HepG2 (cell line): Measurements from ENCODE around the gene NCOA5. TPM values are rescaled to one million over a fixed set of nuclear protein-coding genes. Genes with fewer than 3 reads are reported as not detected.

Source experiments
- ATAC-seq: fragments of 200-7000 bp; cut with Tn5 transposase; 3 replicates; pipeline ENCODE4 v1.9.1; 2020; ENCODE audit warnings: mild to moderate bottlenecking, moderate library complexity
- BruUV-seq: library from RNA; stranded (reverse); fragments of 400-500 nt; replicated peaks from 2 replicates; lab custom pipeline; 2021; lab: Mats Ljungman, UMichigan
- CTCF ChIA-PET: fragments of 300-600 bp; formaldehyde crosslinking; extraction: SDS; loops from one replicate; lab custom pipeline; 2021; ENCODE audit warnings: low total read pairs, inconsistent platforms, low intra/inter-chr PET ratio; lab: Yijun Ruan, JAX
- POLR2A ChIA-PET: fragments of 350-600 bp; sonication (Branson Sonifier 250); formaldehyde crosslinking; loops from one replicate; lab custom pipeline; 2020; ENCODE audit warnings: antibody characterized with exemption, inconsistent platforms; lab: Yijun Ruan, JAX
- DNase-seq: peaks from one replicate; pipeline ENCODE4 v3.0.0-alpha.2; 2015; ENCODE audit warnings: low spot score
- FAIRE-seq: peaks from 3 replicates; lab custom pipeline; 2011; peaks lifted over from hg19 to GRCh38; lab: Jason Lieb, UNC
- H2AFZ ChIP-seq: one replicate; pipeline ENCODE4 v1.6.1; 2011; ENCODE audit warnings: low read length, inconsistent platforms
- H3K27ac ChIP-seq: fragments of 300-600 bp; 3 replicates; pipeline ENCODE4 v1.8.0; 2011; ENCODE audit warnings: mixed run types, mild to moderate bottlenecking, mixed read lengths, low read length, inconsistent platforms; ENCODE audit not compliant: insufficient read depth; ENCODE audit errors: extremely low read length
- H3K27me3 ChIP-seq, 2 experiments: fragments of 200-600 bp in 1 of 2; 2 replicates in 1 of 2; 3 replicates in 1 of 2; pipeline versions ENCODE4 v1.6.0 to v1.8.0; 2011; ENCODE audit warnings: low read length in 2 of 2, mild to moderate bottlenecking in 2 of 2, moderate library complexity in 2 of 2, inconsistent platforms in 1 of 2; ENCODE audit not compliant: insufficient read depth in 2 of 2, control insufficient read depth in 1 of 2
- H3K36me3 ChIP-seq, 2 experiments: fragments of 200-600 bp in 1 of 2; replicated peaks in 1 of 2; 2 replicates in 1 of 2; 3 replicates in 1 of 2; pipeline versions ENCODE4 v1.5.1 to v1.8.0; 2011; ENCODE audit warnings: low read length in 2 of 2, inconsistent platforms in 1 of 2; ENCODE audit not compliant: insufficient read depth in 2 of 2, control insufficient read depth in 1 of 2
- H3K4me1 ChIP-seq: 2 replicates; pipeline ENCODE4 v1.5.1; 2012; ENCODE audit warnings: low read length, inconsistent platforms; ENCODE audit not compliant: insufficient read depth
- H3K4me2 ChIP-seq: 2 replicates; pipeline ENCODE4 v1.6.0; 2011; ENCODE audit warnings: low read depth, low read length, inconsistent platforms
- H3K4me3 ChIP-seq, 3 experiments: fragments of 200-600 bp in 1 of 3; sonication (generic), shearing (Covaris generic) in 1 of 3; replicated peaks in 1 of 3; 2 replicates each; pipeline ENCODE4 v1.5.1; 2011 to 2016; ENCODE audit warnings: low read length in 3 of 3, inconsistent platforms in 2 of 3, low read depth in 2 of 3, mild to moderate bottlenecking in 2 of 3, control low read depth in 1 of 3, mixed read lengths in 1 of 3; ENCODE audit not compliant: insufficient read depth in 1 of 3
- H3K79me2 ChIP-seq: one replicate; pipeline ENCODE4 v1.6.1; 2011; ENCODE audit warnings: low read length, inconsistent platforms; ENCODE audit not compliant: insufficient read depth
- H3K9ac ChIP-seq: 2 replicates; pipeline ENCODE4 v1.6.0; 2011; ENCODE audit warnings: mild to moderate bottlenecking, low read depth, low read length, inconsistent platforms; ENCODE audit not compliant: insufficient read depth
- H3K9me3 ChIP-seq: 2 replicates; pipeline ENCODE4 v1.5.1; 2012; ENCODE audit warnings: mild to moderate bottlenecking, low read length
- H4K20me1 ChIP-seq: 2 replicates; pipeline ENCODE4 v1.6.0; 2011; ENCODE audit warnings: inconsistent platforms, mild to moderate bottlenecking, low read length, moderate library complexity; ENCODE audit not compliant: insufficient read depth
- DBP ChIP-seq: sonication (generic); formaldehyde crosslinking; IDR thresholded peaks from 2 replicates; pipeline ENCODE4 v1.4.0; 2020; ENCODE audit warnings: missing genetic modification reagents; ENCODE audit errors: not compliant biosample characterization
- ETV5 ChIP-seq: IDR thresholded peaks from 2 replicates; pipeline ENCODE4 v1.6.1; 2018; ENCODE audit warnings: missing biosample characterization, missing genetic modification reagents, inconsistent platforms, borderline replicate concordance
- HDAC1 ChIP-seq: sonication (generic); formaldehyde crosslinking; IDR thresholded peaks from 2 replicates; pipeline ENCODE4 v1.5.1; 2020; ENCODE audit warnings: mild to moderate bottlenecking, missing genetic modification reagents
- KLF6 ChIP-seq: IDR thresholded peaks from 2 replicates; pipeline ENCODE4 v1.8.0; 2016; ENCODE audit warnings: missing biosample characterization, missing genetic modification reagents
- MLX ChIP-seq: IDR thresholded peaks from 2 replicates; pipeline ENCODE4 v1.6.1; 2016
- NR2C2 ChIP-seq: sonication (generic); formaldehyde crosslinking; IDR thresholded peaks from 2 replicates; pipeline ENCODE4 v1.4.0; 2020; ENCODE audit warnings: missing genetic modification reagents, mild to moderate bottlenecking, moderate library complexity, borderline replicate concordance
- NR2F1 ChIP-seq, 2 experiments: fragments of 450-650 bp in 1 of 2; formaldehyde crosslinking in 1 of 2; IDR thresholded peaks; 2 replicates each; pipeline versions ENCODE4 v1.5.0 to v1.6.1; 2016 to 2020; ENCODE audit warnings: mild to moderate bottlenecking in 1 of 2, missing compliant biosample characterization in 1 of 2, missing genetic modification reagents in 1 of 2, moderate library complexity in 1 of 2
- PRDM4 ChIP-seq: sonication (generic); formaldehyde crosslinking; IDR thresholded peaks from 2 replicates; pipeline ENCODE4 v1.9.0; 2021; ENCODE audit warnings: missing genetic modification reagents, borderline replicate concordance
- TFE3 ChIP-seq: IDR thresholded peaks from 2 replicates; pipeline ENCODE4 v1.6.1; 2016
- ZBTB20 ChIP-seq: sonication (generic); formaldehyde crosslinking; IDR thresholded peaks from 2 replicates; pipeline ENCODE4 v1.8.1; 2023; ENCODE audit warnings: missing genetic modification reagents, low read depth, mild to moderate bottlenecking, borderline replicate concordance
- ZMYM2 ChIP-seq: sonication (generic); formaldehyde crosslinking; IDR thresholded peaks from 2 replicates; pipeline ENCODE4 v1.8.0; 2022; ENCODE audit warnings: mild to moderate bottlenecking, missing genetic modification reagents
- ZMYM3 ChIP-seq: sonication (generic); formaldehyde crosslinking; IDR thresholded peaks from 2 replicates; pipeline ENCODE4 v1.5.1; 2020; ENCODE audit warnings: mild to moderate bottlenecking, missing genetic modification reagents
- ZNF589 ChIP-seq: sonication (generic); formaldehyde crosslinking; conservative IDR thresholded peaks from 2 replicates; pipeline ENCODE4 v1.8.0; 2022; ENCODE audit warnings: mild to moderate bottlenecking, moderate library complexity, missing genetic modification reagents
- ZNF841 ChIP-seq: sonication (generic); formaldehyde crosslinking; IDR thresholded peaks from 2 replicates; pipeline ENCODE4 v1.8.1; 2023; ENCODE audit warnings: missing genetic modification reagents, borderline replicate concordance
- WGBS: methylation state at CpG from one replicate; pipeline ENCODE4 v1.1.6; 2017; ENCODE audit warnings: low lambda C conversion rate; 5-methylcytosine and 5-hydroxymethylcytosine counted together
- in situ Hi-C: cut with HindIII; loops from 2 replicates; pipeline ENCODE4 v1.10.0; 2017; ENCODE audit warnings: low pct_unique_long_range_greater_than_20kb; ENCODE audit not compliant: extremely low pct_ligation_motif_present
- intact Hi-C: fragments of 100-400 bp; cut with micrococcal nuclease; formaldehyde crosslinking; loops from one replicate; pipeline ENCODE4 v1.10.0; 2022; ENCODE audit not compliant: unreplicated experiment
- polyA plus RNA-seq, 8 experiments: library from polyadenylated mRNA; depleted of rRNA in 3 of 8; stranded (reverse) in 7 of 8; unstranded in 1 of 8; fragments of >200 nt; fragmentation: Illumina TruSeq in 4 of 8; extraction: Trizol in 4 of 8; gene quantifications; 2 replicates each; pipeline versions ENCODE4 v1.2.1 to v1.2.3, GENCODE V29; 2011 to 2016; ENCODE audit warnings: low read depth in 4 of 8, missing spikeins in 1 of 8, mixed read lengths in 1 of 8; ENCODE audit not compliant: insufficient read depth in 1 of 8
- total RNA-seq, 5 experiments: library from RNA; depleted of rRNA; stranded (reverse); fragments of >200 nt; fragmentation: Illumina TruSeq; extraction: Trizol; gene quantifications; 2 replicates each; pipeline ENCODE4 v1.2.3, GENCODE V29; 2016; ENCODE audit warnings: low read depth in 1 of 5

NCOA5 gene
- total and polyA plus RNA-seq, 2 of the 13 experiments (the other 11 are each of a cell fraction or from before 2014, with no cell fraction given), result 16.5 to 28.4 TPM

GRCh38 chr20:46107061-46107460, 17.3 kb upstream of the NCOA5 start:
- Histone ChIP-seq H3K4me2 (no peak overlapping the region), H3K36me3 (no peaks in the 10 kb centered on the region), H3K4me3 (no peak overlapping the region), H3K27ac (no peak overlapping the region), H3K9ac (no peak overlapping the region), H3K4me1 (no peaks in the 10 kb centered on the region), H3K27me3 (peaks cover 4 to 36% of the 10 kb centered on the region in 2 experiments; a peak in 4 of 5 replicates), H2AFZ (no peak overlapping the region), H3K9me3 (no peaks in the 10 kb centered on the region; the same call in 1 of the 2 replicates), H4K20me1 (no peaks in the 10 kb centered on the region), H3K79me2 (no peaks in the 10 kb centered on the region)
- TF ChIP-seq NR2F1 (CRISPR knock-in tag; IDR thresholded peaks at IDR 0.05) (no peak), NR2C2 (no peak), ZNF841 (CRISPR knock-in tag) (no peak), ETV5 (no peak), ZMYM3 (CRISPR knock-in tag) (no peak), ZMYM2 (no peak), KLF6 (CRISPR knock-in tag) (no peak), MLX (CRISPR knock-in tag) (no peak), HDAC1 (no peak), DBP (CRISPR knock-in tag) (no peak), ZBTB20 (CRISPR knock-in tag) (no peak), ZNF589 (CRISPR knock-in tag) (no peak), TFE3 (CRISPR knock-in tag) (no peak), PRDM4 (no peak)
- POLR2A ChIA-PET, result no interaction called here
- 11% methylated on average over 6 of the region's 6 CpGs for WGBS
- intact Hi-C loops, result no loop called here
- no peak for DNase-seq
- no peak for FAIRE-seq
- CTCF ChIA-PET, result no interaction called here
- BruUV-seq, result no TSS peak
- no peak for ATAC-seq
- in situ Hi-C loops, result no loop called here
